GM19455 (cell line): ENCODE results near the gene CCDC82.
"Not testable (repeated sequence)": the region's sequence is repeated elsewhere in the genome, so short reads cannot be mapped to it uniquely, and the experiment has no call there.

Experiments used
- ATAC-seq: cut with Tn5 transposase; IDR thresholded peaks from one replicate; pipeline ENCODE4 v1.9.1; 2021; ENCODE audit not compliant: unreplicated experiment

CCDC82 gene

DNA sequence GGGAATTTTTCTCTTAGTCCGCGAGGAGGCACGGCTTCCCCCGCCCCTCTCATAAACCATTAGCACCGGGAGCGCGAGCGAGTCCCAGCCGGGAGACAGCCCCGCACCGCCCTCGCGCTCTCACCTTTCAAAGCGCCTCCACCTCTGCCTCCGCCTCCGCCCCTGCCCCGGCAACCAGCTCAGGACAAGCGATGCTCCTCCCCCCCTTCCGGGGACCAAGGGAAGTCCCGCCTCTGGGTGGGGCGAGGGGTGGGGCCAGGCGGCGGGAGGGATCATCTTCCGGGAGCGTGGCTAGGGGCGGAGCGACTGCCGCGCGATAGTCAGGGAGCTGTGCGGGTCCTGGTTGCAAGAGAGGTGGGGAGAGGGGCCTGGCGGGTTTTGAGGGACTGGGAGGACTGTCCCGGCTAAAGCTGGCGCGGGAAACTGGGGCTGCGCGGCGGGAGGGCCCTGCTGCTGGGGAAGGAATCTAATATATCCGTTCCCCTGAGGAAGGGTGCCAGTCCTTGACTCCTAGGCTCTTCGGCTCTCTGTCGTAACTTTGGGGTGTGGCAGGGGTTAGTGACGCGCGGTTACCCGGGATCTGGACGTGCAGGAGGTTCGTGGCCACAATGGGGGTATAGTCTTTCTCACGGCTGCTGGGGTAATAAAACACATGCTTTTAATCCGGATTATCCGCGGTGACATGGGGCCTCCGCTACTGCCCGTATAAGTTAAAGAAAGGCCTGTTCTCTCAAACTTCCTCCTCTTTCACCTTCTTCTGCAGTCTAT is at the start of gene CCDC82, which contains the start of gene JRKL:
CCDC82 (minus strand) TSS at position 193 of the 768 bp plus-strand sequence. CDS start 5,165 bp downstream, outside the sequence.
JRKL (plus strand) TSS at position 294 of the 768 bp plus-strand sequence. CDS start 637 bp downstream, outside the sequence.
- peak; percentile 94 for ATAC-seq

DNA sequence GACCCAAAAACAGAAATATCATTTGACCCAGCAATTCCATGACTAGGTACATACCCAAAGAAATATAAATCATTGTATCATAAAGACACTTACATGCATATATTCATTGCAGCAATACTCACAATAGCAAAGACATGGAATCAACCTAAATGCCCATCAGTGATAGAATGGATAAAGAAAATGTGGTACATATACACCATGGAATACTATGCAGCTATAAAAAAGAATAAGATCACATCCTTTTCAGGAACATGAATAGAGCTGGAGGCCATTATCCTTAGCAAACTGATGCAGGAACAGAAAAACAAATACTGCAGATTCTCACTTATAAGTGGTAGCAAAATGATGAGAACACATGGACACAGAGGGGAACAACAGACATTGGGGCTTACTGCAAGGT is 42.9 kb upstream of the CCDC82 start:
- not testable (repeated sequence) for ATAC-seq

DNA sequence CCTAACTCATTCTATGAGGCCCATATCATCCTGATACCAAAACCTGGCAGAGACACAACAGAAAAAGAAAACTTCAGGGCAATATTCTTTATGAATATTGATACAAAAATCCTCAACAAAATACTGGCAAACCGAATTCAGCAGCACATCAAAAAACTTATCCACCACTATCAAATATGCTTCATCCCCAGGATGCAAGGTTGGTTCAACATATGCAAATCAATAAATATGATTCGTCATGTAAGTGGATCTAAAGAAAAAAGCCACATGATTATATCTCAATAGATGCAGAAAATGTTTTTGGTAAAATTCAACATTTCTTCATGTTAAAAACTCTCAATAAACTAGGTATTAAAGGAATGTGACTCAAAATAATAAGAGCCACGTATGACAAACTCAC is 41.0 kb upstream of the CCDC82 start:
- no peak for ATAC-seq

DNA sequence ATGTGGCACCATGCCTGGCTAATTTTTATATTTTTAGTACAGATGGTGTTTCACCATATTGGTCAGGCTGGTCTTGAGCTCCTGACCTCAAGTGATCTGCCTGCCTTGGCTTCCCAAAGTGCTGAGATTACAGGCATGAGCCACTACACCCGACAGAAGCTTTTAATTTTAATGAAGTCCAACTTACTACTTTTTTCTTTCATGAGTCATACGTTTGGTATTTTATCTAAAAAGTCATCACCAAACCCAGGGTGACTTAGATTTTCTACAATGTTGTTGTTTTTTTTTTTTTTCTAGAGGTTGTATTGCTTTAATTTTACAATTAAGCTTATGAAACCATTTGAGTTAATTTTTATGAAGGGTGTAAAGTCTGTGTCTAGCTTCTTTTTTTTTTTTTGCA is 35.0 kb upstream of the CCDC82 start:
- no peak for ATAC-seq

DNA sequence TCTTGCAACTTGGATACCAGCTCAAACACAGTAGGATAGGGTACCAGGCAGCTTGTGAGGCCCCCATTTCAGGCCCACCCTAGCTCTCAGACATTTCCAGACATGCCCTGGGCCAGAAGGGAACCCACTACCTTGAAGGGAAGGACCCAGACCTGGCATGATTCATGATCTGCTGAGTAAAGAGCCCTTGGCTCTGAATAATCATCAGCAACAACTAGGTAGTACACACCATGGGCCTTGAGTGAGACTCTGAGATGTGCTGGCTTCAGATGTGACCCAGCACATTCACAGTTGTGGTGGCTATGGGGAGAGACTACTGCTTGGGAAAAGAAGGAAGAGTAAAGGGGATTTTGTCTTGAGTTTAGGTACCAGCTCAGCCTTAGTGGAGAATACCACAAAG is 23.7 kb upstream of the CCDC82 start:
- ATAC-seq: no peak

DNA sequence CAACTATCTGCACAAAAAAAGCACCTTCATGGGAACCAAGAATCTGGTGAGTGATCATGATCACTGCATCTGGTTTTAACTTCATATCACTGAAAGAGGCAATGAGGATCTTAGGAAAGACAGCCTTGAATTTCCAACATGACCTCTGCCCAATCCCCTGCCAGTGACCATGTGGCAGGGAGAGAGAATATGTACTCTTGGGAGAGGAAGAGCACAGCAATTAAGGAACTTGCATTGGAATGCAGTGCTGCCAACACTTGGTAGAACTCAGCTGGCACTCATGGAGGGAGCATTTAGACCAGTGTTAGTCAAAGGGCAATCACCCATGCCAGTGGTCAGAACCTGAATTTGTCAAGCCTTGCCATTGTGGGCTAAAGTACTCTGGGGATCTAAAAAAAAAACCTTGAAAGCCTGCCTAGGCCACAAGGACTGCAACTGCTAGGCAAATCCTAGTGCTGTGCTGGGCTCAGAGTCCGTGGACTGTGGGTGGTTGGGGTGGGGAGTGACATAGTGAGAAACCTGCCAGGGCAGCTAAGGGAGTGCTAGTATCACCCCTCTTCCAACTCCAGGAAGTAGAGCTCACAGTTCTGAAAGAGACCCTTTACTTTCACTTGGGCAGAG is 23.2 kb upstream of the CCDC82 start:
- ATAC-seq: no peak

DNA sequence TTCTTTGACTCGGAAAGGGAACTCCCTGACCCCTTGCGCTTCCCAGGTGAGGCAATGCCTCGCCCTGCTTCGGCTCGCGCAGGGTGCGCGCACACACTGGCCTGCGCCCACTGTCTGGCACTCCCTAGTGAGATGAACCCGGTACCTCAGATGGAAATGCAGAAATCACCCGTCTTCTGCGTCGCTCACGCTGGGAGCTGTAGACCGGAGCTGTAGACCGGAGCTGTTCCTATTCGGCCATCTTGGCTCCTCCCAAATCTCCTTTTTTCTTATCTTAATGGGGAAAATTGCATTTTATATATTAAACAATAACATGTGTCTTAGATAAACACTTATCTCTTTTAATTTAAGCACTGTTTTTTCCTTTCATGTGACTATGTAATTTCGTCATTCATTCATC is 21.7 kb upstream of the CCDC82 start:
- ATAC-seq: not testable (repeated sequence)

DNA sequence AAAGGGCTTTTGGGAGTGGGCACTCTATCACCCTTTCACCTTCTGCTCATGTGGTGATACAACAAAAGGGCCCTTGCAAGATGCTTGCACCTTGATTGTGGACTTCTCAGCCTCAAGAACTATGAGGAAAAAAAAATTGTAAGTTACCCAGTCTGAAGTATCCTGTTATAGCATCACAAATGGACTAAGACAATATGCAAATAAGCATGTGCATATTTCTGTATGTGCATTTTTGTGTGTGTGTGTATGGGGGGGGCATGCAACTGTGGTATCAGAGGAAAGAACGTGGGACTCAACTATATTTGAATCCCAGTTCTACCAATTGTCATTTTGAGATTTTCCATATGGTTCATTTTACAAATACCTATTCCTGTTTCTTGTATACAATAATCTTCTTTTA is 11.0 kb upstream of the CCDC82 start:
- ATAC-seq: no peak

DNA sequence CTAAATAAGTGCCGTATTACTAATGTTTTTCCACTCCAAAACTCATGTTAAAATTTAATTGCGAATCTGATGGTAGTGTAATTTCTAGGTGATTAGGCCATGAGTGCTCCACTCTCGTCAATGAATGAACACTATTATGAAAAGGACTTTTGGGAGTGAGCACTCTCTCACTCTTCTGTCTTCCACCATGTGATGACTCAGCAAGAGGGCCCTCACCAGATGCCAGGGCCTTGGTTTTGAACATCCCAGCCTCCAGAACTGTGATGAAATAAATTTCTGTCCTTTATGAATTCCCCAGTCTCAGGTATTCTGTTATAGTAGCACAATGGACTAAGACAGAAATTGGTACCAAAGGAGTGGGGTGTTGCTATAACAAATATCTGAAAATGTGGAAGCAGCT is 8.2 kb upstream of the CCDC82 start:
- no peak for ATAC-seq

DNA sequence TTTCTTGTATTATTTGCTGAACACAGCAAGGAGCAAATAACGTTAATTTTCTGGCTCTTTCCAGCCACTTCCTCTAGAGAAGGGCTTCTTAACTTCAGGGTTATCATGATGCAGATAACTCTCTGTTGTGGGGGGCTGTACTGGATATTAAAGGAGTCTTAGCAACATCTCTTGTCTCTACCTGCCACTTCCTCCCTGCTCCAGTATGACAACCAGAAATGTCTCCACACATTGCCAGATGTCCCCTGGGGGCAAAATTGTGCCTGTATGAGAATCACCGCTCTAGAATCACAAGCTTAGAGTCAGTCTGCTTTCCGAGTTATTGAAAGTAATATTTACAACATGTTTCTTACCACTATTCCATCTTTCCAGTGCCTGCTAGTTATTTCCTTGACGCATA is 6.9 kb upstream of the CCDC82 start:
- ATAC-seq: no peak

DNA sequence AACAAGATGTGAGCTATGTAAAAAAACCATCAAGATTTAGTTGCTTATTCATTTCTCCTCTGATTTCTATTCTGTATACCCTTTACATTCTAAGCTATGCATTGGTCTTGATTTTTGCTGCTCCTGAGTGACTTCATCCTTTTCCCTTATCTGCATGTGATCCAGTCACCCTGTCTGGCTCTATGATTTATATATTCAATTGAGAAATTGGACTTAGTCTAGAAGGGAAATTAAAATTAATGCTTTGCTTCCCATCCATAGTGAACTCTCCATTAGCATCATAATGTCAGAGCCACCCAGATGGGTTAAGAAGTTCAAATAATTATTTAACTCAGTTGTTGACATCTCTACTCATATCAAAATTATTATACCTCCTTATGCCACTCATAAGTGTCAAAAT is 5.1 kb upstream of the CCDC82 start:
- no peak for ATAC-seq

DNA sequence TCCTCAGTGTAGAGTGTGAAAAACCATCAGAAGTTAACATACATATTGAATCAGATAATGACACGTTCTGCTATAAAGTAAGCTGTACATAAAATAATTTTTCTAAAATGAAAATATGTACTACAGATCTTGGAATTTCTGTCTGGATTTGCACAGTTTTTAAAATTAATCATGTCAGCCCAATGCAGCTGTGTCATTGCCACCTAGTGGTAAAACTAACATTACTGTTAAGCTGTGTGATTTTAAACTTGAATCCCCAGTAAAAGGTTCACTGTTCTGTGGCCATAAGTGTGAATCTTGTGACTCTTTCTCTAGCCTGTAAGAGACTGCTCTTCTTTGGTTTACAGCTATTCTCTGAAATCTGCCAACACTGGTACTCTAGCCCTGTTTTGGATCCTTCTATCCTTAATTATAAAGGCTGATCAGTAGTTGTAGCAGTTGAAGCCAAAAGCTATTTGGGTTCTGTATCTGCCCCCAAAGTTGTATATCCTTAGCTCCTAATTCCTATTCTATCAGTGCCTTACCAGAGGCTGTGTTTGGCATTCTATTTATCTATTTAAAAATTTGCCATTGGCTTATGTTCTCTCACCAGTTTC is 4.1 kb upstream of the CCDC82 start:
- no peak for ATAC-seq

DNA sequence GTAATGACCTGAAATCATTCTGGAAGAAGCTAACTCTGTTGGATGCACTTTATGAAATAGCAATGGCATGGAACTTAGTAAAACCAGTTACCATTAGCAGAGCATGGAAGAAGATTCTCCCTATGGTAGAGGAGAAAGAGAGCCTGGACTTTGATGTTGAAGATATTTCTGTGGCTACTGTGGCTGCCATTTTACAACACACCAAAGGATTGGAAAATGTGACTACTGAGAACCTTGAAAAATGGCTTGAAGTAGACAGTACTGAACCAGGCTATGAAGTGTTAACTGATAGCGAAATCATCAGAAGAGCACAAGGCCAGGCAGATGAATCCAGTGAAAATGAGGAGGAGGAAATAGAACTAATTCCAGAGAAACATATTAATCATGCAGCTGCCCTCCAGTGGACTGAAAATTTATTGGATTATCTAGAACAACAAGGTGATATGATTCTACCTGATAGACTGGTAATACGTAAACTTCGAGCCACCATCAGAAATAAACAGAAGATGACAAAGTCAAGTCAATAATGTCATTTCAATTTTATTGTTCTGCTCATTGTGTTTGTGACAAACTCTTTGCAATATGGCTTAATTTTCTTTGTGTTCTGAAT is 2.1 kb upstream of the CCDC82 start:
- ATAC-seq: no peak

DNA sequence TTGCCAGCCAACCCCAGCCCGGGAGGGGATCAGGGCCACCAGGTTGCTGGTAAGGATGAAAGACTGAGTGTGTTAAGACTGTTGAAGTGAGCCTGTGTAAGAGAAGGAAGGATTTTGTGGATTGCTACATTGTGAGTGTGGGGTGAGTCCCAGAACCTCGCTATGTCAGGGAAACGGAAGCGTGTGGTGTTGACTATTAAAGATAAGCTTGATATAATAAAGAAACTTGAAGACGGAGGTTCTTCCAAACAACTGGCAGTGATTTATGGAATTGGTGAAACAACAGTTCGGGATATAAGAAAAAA is 728 bp upstream of the CCDC82 start:
- ATAC-seq: no peak

DNA sequence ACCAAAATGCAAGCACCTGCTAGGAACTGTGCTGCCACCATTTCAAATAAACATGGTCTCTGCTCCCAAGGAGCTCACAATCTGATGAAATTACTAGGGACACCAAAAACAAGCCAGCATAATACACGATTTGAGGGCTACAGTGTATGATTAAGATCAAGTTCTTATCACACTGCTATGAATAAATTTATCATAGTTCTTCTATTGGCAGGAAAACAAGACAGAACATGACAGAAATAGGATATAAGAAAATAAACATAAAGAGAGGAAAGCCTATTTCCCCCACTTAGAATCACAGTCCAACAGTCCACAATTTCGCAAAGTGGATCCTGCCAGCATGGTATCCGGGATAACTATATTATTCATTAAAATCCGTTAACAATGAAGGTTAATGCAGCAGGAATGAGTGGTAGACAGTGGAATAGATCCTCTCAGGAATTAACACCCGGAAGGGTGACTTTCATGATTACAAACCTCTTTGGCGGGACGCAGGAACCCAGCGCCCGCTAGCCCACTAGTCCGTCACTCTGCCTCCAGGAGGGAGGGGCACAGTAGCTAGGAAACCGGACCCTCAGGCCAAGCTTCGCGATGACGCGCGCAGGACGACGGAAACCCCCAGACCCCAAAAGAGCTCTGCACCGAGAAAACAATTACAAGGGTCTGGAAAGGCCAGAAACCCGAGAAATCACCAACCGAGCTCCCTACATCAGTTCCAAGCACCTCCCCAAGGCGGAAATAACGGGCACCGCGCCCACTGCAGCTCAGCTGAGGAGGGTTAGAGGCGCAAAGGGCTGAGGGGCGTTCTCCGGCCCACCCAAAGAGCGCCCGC is 607 bp downstream of the CCDC82 start:
- peak; percentile 65 for ATAC-seq

DNA sequence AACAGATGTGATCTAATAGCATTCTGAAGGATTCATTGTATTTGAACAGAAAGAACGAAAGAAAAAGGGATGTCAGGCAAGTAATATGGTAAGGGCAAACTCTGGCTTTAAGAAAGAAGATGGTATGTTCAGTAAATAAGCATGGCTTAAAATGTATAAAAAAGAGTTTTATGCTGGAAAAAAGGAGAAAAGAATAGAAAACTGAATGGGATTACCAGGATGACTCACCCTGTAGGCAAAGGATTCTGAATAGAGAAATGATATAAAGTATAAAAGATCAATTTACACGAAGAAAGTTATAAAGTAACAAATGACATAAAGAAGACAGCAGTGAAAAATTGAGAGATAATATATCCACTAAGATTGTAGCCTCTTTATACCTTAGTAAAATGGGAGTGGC is 4.5 kb downstream of the CCDC82 start:
- no peak for ATAC-seq

DNA sequence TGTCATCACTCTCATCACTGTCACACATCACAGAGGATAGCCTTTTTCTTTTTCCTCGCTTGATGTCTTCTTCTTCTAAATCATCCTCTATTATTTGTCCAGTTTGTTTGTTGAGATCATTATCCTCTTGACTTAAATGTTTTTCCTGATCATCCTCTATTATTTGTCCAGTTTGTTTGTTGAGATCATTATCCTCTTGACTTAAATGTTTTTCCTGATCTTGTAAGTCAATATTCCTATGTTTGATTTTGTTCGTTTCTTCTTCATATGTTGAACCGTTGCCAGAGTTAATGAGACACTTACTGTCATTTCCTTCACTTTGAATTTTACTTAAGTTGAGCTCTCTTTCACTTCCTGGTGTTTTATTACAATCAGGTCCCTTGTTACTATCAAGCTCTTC is 5.6 kb downstream of the CCDC82 start:
- no peak for ATAC-seq

DNA sequence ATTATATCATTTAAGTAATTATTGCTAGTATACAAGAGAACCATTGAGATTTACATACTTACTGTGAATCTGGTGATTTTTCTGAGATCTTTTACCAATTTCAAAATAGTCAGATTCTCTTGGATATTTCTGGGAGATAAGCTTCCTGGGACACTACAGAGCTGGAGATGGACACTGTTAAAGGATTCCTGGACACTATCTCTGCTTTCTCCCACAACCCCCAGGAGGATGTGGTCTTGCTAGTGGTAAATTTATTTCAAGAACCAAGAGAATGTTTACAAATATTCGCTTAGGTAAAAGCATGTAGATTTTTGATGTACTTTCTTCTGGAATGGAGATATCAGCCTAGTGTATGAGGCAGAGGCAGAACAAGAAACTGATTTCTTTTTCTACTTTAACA is 12.9 kb downstream of the CCDC82 start:
- ATAC-seq: no peak

DNA sequence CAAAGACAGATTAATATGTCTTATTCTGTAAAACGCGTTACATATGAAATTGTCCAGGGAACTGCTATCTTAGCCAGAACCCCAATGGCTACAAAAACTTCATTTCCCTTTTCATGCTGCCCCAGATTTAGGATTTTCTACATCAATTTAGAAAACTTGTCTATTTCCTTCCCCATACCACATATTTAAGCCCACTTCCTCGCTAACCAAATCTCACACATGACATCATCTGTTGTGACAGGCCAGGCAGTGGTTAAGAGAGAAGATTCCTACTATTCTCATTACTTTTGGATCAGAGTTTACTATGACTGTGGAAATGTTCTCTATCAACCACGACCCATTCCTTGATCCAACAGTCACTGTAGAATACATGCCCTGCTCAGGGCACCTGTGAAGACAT is 15.9 kb downstream of the CCDC82 start:
- no peak for ATAC-seq

DNA sequence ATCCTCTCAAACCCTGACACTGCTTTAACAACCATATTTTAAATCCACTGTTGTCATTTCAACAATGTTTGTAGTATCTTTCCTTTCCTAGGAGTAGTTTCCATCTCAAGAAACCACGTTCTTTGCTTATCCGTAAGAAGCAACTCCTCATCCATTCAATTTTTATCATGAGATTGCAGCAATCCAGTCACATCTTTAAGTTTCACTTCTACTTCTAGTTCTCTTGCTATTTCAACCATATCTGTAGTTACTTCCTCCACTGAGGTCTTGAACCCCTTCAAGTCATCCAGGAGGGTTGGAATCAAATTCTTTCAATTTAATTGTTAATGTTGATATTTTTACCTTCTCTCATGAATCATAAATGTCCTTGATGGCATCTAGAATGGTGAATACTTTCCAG is 22.4 kb downstream of the CCDC82 start:
- no peak for ATAC-seq

DNA sequence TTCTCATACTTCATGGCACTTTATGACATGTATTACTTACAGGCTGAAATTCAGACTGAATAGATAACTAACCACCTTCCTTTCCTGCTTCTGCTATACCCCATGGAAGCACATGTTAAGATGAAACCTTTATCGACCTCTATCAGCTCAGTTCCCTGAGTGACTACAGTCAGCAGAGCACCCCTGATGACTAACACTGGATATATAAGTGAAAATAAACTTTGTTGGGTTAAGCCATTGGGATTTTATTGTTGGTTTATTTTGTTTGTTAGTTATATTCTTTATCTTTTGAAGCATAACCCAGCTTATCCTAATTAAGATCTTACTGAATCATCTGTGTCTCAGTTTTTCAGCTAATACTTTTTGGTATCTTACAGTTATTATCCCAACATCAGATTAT is 23.7 kb downstream of the CCDC82 start:
- ATAC-seq: no peak
